Neutrophil (primary cell): ENCODE data around the gene ARPC4.

Experiments used
- H3K27ac ChIP-seq: fragments of 200-600 bp; sonication (generic); 2 replicates; pipeline ENCODE4 v1.5.1; 2016; ENCODE audit warnings: mild to moderate bottlenecking, moderate library complexity
- H3K27me3 ChIP-seq: fragments of 200-600 bp; sonication (generic); 2 replicates; pipeline ENCODE4 v1.6.0; 2016; ENCODE audit warnings: mild to moderate bottlenecking
- H3K36me3 ChIP-seq: fragments of 200-600 bp; sonication (generic); 2 replicates; pipeline ENCODE4 v1.5.1; 2017
- H3K4me1 ChIP-seq, 2 experiments: fragments of 200-600 bp in 1 of 2; sonication (generic) in 1 of 2; 1 replicate in 1 of 2; 2 replicates in 1 of 2; pipeline versions ENCODE4 v1.5.1 to v1.6.1; 2013 to 2016; ENCODE audit warnings: low read depth in 1 of 2, low read length in 1 of 2, mild to moderate bottlenecking in 1 of 2, moderate library complexity in 1 of 2; ENCODE audit not compliant: control insufficient read depth in 1 of 2, insufficient read depth in 1 of 2
- H3K4me3 ChIP-seq, 2 experiments: fragments of 200-600 bp in 1 of 2; sonication (generic) in 1 of 2; 1 replicate in 1 of 2; 2 replicates in 1 of 2; pipeline ENCODE4 v1.5.1; 2013 to 2016; ENCODE audit warnings: low read depth in 1 of 2, low read length in 1 of 2, mild to moderate bottlenecking in 1 of 2, moderate library complexity in 1 of 2
- H3K9me3 ChIP-seq: fragments of 200-600 bp; sonication (generic); 2 replicates; pipeline ENCODE4 v1.5.1; 2016
- TF ChIP-seq, protein P1 (sequence below): fragments of 200-600 bp; sonication (generic); IDR thresholded peaks from 2 replicates; pipeline ENCODE4 v1.5.1; 2016; ENCODE audit warnings: antibody characterized with exemption

ARPC4 gene

DNA sequence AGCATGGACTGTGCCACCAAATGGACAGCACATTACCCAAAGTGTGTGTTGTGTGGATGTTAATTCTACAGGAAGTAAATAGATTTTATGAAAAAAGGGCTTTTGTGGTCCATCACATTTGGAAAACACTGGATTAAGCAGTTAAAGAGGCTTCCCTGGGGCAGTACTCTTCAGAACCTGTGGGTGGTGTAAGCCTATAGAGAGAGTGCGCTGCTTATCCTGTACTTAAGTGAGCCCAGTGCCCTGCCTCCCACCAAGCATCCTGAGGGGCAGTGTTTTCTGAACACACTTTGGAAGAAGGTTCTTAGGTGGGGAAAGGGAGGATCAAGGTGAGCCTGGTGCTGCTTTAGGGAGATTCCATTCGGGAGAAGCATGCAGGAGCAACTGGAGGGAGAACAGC, 28.1 kb downstream of the ARPC4 start:
- Histone ChIP-seq H3K27ac (no peak overlapping the region), H3K9me3 (no peaks in the 10 kb centered on the region), H3K36me3 (peaks cover 78% of the 10 kb centered on the region), H3K4me1 (no peaks in the 10 kb centered on the region), H3K4me3 (no peak overlapping the region), H3K27me3 (no peaks in the 10 kb centered on the region)
- TF ChIP-seq, protein P1, sequence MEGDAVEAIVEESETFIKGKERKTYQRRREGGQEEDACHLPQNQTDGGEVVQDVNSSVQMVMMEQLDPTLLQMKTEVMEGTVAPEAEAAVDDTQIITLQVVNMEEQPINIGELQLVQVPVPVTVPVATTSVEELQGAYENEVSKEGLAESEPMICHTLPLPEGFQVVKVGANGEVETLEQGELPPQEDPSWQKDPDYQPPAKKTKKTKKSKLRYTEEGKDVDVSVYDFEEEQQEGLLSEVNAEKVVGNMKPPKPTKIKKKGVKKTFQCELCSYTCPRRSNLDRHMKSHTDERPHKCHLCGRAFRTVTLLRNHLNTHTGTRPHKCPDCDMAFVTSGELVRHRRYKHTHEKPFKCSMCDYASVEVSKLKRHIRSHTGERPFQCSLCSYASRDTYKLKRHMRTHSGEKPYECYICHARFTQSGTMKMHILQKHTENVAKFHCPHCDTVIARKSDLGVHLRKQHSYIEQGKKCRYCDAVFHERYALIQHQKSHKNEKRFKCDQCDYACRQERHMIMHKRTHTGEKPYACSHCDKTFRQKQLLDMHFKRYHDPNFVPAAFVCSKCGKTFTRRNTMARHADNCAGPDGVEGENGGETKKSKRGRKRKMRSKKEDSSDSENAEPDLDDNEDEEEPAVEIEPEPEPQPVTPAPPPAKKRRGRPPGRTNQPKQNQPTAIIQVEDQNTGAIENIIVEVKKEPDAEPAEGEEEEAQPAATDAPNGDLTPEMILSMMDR: no peak

DNA sequence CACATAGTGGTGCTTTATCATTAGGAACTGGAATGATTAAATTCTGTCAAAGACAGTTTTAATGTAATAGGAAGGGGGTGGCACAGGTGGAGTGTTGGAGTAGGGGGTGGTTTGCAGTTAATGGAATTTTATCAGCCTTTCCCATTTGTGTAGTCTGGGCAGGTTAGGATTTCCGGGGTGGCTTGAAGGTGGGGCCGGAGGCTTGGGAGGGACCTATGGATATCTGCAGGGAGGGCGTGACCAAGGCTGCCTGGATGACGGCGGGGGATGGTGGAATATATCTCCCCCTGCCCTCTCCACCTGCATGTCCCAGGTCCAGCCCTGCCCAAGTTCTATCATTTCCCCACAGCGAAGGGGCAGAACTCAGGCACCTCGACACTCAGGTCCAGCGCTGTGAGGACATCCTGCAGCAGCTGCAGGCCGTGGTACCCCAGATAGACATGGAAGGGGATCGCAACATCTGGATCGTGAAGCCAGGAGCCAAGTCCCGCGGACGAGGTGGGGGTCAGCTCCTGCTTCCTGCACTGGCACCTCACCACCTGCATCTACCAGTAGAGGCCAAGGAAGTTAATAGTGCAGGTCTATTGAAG, 32.7 kb downstream of the ARPC4 start:
- Histone ChIP-seq H3K36me3 (peaks cover 76% of the 10 kb centered on the region), H3K4me1 (no peaks in the 10 kb centered on the region), H3K27ac (no peak overlapping the region), H3K27me3 (no peaks in the 10 kb centered on the region), H3K9me3 (no peaks in the 10 kb centered on the region), H3K4me3 (no peak overlapping the region)
- TF ChIP-seq, protein P1: no peak

DNA sequence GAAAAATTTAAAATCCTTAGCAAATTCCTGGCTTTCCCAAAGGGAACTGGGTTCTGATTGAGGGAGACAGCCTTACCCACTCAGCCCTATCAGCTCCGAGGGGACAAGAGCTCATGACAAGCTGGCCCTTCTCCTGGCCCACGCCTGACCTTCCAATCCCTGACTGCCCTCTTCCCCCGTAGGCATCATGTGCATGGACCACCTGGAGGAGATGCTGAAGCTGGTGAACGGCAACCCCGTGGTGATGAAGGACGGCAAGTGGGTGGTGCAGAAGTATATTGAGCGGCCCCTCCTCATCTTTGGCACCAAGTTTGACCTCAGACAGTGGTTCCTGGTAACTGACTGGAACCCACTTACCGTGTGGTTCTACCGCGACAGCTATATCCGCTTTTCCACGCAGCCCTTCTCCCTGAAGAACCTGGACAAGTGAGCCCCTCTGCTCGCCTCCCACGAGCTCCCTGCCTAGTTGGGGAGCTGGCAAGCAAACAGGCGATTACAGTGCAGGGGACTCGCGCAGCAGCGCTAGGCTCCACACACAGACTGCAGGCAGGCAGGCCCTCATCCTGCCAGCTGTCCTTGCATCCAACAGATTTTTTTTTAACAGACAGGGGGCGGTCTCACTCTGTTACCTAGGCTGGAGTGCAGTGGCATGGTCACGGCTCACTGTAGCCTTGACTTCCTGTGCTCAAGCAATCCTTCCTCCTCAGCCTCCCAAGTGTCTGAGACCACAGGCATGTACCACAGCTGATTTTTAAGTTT, 34.1 kb downstream of the ARPC4 start:
- TF ChIP-seq, protein P1: no peak
- Histone ChIP-seq H3K4me3 (no peak overlapping the region), H3K36me3 (peaks cover 78% of the 10 kb centered on the region), H3K4me1 (no peaks in the 10 kb centered on the region), H3K27me3 (no peaks in the 10 kb centered on the region), H3K27ac (no peak overlapping the region), H3K9me3 (no peaks in the 10 kb centered on the region)

DNA sequence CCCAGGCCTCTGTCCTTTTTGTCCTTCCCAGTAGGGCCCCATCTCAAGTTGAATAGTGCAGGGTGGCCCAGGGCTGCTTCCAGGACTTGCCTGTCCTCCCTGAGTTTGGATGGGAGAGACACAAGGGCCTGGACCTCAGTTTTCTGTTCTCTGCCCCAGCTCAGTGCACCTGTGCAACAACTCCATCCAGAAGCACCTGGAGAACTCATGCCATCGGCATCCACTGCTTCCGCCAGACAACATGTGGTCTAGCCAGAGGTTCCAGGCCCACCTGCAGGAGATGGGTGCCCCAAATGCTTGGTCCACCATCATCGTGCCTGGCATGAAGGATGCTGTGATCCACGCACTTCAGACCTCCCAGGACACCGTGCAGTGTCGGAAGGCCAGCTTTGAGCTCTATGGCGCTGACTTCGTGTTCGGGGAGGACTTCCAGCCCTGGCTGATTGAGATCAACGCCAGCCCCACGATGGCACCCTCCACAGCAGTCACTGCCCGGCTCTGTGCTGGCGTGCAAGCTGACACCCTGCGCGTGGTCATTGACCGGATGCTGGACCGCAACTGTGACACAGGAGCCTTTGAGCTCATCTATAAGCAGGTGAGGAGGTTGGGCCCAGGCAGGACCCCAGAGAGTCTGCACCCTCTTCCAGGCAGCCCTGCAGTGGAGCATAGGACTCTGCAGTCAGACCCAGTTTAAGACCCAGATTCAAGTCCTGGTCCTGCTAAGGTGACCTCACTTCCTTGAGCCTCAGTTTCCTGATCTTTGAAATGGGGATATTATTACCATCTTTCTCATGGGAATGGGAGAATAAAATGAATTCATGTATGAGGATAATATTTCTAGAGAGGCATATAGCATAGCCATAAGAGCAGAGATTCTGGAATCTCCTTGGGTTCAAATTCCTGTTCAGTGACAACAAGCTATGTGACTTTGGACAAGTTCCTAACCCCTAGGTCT, 36.2 kb downstream of the ARPC4 start:
- Histone ChIP-seq H3K9me3 (no peaks in the 10 kb centered on the region), H3K4me3 (no peak overlapping the region), H3K27ac (no peak overlapping the region), H3K36me3 (peaks cover 84% of the 10 kb centered on the region), H3K27me3 (no peaks in the 10 kb centered on the region), H3K4me1 (no peaks in the 10 kb centered on the region)
- TF ChIP-seq, protein P1: no peak

DNA sequence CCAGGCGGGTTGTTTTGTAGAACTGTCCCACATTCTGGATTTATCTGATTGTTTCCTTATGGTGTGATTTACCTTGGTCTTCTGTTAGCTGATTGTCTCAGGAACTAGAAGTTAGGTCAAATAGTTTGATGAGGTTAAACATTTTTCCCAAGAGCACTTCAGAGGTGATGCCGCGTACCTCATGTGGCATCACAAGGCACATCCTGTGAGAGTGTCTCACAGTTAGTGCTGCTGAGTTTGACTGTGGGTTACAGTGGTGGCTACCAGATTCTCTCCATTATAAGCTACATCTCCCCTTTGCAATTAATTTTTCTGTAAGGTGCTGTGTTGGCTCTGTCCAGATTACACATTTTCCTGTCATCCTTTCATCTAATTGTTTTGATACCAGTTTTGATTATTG, 38.4 kb downstream of the ARPC4 start:
- H3K27me3 ChIP-seq: no peaks in the 10 kb centered on the region
- H3K4me3 ChIP-seq: no peak overlapping the region
- no peaks in the 10 kb centered on the region for H3K4me1 ChIP-seq
- H3K27ac ChIP-seq: no peak overlapping the region
- TF ChIP-seq, protein P1: no peak
- H3K9me3 ChIP-seq: no peaks in the 10 kb centered on the region
- H3K36me3 ChIP-seq: peaks cover 93% of the 10 kb centered on the region
